NCI-H748 treated with DMSO at 0.1 percent for 48 hours (cell line): ENCODE results near the gene FHL1.
A peak's percentile ranks its signal among the peaks of the same experiment; 100 is the strongest.
"Not testable (repeated sequence)": the region's sequence is repeated elsewhere in the genome, so short reads cannot be mapped to it uniquely, and the experiment has no call there.

Source experiments
- DNase-seq: peaks from one replicate; lab custom pipeline; 2025; lab: John Stamatoyannopoulos, UW

Gene FHL1

DNA sequence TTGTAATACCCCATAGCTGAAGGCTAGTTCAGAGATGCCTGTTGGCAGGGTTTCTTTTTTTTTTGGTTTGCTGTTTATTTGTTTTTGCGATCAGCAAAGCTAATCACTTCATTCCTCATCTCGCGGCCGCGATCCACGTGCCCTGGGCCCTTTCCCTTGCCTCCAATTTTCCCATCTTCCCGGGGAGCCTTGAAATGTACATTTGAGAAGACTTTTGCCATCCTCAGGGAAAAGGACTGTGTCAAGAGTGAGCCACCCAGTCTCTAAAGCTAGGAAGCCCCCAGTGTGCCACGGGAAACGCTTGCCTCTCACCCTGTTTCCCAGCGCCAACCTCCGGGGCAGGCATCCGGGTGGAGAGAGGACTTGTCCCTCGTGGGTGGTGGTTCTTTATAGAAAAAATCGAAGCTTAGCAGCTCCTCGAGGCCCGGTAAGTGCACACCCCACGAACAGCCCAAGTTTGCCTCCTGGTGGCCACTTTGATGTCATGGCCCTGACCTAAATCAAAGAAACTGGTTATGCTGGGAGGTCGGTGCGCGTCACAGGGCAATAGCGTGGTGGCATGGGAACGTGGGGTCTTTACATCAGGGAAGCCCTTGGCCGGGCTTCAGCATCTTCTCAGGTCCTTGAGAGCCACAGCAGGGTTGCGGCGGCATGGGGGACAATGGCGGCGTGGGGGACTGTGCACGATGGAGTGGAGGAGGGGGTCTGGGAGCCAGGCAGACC is 61.8 kb downstream of the FHL1 start:
- DNase-seq, result no peak

DNA sequence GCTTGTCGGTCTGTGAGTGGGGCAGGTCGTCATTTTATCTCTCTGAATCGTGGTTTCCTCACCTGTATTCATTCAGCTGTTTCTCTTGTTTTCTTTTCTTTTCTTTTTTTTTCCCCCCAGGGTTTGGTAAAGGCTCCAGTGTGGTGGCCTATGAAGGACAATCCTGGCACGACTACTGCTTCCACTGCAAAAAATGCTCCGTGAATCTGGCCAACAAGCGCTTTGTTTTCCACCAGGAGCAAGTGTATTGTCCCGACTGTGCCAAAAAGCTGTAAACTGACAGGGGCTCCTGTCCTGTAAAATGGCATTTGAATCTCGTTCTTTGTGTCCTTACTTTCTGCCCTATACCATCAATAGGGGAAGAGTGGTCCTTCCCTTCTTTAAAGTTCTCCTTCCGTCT is 62.4 kb downstream of the FHL1 start:
- no peak for DNase-seq

DNA sequence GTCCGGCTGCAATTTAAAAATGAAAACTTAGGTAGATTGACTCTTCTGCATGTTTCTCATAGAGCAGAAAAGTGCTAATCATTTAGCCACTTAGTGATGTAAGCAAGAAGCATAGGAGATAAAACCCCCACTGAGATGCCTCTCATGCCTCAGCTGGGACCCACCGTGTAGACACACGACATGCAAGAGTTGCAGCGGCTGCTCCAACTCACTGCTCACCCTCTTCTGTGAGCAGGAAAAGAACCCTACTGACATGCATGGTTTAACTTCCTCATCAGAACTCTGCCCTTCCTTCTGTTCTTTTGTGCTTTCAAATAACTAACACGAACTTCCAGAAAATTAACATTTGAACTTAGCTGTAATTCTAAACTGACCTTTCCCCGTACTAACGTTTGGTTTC is 62.9 kb downstream of the FHL1 start:
- DNase-seq, result no peak

DNA sequence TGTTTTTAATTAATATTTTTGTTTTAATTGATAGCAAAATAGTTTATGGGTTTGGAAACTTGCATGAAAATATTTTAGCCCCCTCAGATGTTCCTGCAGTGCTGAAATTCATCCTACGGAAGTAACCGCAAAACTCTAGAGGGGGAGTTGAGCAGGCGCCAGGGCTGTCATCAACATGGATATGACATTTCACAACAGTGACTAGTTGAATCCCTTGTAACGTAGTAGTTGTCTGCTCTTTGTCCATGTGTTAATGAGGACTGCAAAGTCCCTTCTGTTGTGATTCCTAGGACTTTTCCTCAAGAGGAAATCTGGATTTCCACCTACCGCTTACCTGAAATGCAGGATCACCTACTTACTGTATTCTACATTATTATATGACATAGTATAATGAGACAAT is 63.5 kb downstream of the FHL1 start:
- no peak for DNase-seq

DNA sequence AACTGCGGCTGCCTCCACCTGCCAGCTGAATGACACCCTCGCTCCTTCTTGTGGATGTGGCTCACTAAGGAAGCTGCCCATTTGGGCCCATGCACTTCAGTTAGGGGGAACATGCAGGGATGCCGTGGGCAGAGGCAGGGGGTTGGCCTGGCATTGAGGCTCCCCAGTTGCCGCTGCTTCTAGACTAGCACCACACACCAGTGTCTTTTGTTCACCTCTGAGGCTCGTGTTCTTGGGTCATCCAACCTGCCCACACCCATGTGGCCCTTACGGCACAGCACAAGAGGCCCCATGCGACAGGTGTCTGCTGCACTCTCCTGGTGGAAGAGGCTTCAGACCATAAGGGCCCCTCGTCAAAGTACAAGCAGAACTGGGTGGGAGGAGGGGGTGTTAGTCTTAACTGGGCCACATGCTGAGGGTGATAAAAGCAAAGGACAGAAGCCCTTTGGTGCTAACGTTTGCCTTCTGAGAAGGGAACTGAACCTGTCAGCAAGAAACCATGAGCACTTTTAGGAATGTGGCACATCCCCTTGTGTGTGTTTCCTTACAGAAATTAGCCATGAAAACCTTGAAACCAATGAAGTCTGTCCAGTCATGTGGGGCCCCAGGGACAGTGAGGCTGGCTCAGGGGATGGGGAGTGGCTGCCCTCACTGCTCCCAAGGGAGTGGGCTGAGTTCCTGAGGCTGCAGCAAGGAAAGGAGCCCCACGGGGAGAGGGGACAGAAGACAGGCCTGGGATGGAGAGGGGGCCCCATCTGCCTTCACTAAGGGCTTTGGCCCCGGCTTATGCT is 64.6 kb downstream of the FHL1 start:
- DNase-seq, result no peak

DNA sequence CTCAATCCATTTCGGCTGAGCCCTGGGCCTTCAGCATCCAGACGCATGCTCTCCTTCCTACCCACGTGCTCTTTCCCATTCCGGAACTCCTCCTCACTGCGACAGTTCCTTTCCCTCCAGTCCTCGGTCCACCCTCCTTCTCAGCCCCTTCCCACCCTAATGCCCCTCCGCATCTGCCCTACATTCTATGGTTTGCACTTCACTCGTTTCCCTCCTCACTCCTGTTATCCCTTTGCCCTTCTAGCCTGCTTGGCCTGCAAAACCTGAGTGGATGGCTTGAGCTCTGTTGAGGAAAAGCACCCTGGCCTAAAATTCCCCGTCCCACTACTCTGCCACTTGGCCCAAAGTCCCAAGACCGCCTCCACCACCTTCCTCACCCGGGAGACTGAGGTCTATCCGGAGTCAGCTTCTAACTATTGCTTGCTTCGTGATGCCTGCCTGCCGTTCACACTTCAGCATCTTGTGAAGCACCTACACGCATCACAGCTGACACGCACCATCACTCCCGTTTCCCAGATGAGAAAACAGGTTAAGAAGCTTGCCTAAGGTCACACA is 65.3 kb downstream of the FHL1 start:
- no peak for DNase-seq

DNA sequence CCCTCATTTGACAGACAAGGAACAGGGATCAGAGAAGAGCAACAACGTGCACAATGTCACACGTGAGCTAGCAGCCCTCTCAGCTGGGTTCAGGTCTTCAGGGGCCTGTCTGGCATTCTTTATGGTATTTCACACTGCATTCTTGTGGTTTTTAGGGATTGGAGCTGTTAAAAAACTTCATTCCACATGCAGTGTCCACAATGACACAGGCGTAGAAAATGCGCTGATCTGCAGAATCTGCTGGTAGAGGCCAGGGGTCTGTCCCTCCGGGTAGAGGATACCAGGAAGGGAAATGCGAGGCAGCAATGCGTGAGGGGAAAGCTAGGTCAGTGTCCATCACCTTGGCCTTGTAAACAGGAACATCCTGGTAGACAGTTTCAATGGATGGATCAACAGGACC is 67.2 kb downstream of the FHL1 start:
- DNase-seq, result no peak

DNA sequence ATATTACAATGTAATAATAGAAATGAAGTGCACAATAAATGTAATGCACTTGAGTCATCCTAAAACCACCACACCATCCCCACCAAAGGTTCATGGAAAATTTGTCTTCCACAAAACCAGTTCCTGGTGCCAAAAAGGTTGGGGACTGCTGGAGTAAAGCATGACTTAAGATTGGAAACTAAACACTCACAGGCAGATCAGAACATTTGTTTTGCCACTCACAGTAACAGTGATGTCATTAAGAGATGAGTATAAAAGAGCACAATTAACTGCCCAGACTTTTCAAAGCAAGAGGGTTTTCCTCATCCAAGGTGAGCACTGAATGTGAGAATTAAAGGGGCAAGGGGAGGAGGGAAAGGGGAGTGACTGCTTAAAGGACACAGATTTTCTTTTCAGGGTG is 68.2 kb downstream of the FHL1 start:
- DNase-seq, result no peak

DNA sequence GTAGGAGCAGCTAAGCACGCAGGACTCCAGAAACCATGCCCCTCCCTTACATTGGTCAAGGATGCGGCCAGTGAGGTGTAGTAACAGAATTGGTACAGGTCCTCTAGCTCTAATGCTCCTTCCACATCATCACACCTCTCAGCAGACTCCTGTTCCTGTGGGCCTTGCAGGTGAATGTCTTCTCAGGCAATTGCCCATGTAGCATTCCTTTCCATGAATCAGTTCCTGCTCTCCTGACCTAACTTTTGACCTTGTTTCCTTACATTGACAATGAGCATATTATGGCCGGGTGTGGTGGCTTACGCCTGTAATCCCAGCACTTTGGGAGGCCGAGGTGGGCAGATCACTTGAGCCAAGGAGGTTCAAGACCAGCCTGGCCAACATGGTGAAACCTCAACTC is 72.6 kb downstream of the FHL1 start:
- no peak for DNase-seq

DNA sequence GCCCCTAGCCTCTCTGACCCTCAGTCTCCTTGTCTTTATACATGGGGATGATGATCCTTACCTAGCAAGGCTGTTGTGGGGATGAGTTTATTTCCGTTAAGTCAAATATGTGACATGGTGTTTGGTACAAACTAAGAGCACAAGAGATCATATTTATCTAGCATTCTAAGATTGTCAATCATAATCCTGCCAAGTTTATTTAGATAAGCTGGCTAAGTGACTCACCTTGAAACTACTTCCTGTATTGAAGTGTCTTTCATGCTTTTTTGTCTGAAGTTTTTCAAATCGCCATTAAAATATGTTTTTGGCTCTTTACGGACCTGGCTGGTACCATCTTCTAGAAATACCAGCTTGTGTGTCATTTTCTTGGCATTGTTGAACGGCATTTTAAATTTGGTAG is 73.2 kb downstream of the FHL1 start:
- no peak for DNase-seq

DNA sequence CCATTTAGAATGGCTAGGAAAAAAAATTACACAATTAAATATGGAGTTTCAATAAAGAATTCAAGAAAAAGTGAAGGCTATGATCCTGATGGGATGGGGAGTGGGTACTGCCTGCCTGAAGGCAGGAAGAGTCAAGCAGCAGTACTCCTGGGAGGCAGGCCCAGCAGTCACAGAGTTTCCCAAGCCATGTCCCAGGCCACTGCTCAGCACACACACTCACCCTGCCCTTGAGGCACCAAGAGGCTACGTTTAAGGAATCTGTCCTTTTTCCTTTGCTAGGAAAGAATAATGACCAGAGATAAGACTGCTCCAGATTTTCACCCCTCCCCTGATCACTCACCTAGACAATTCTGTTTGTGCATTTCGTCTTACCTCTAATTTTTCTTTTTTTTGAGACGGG is 73.6 kb downstream of the FHL1 start:
- no peak for DNase-seq

DNA sequence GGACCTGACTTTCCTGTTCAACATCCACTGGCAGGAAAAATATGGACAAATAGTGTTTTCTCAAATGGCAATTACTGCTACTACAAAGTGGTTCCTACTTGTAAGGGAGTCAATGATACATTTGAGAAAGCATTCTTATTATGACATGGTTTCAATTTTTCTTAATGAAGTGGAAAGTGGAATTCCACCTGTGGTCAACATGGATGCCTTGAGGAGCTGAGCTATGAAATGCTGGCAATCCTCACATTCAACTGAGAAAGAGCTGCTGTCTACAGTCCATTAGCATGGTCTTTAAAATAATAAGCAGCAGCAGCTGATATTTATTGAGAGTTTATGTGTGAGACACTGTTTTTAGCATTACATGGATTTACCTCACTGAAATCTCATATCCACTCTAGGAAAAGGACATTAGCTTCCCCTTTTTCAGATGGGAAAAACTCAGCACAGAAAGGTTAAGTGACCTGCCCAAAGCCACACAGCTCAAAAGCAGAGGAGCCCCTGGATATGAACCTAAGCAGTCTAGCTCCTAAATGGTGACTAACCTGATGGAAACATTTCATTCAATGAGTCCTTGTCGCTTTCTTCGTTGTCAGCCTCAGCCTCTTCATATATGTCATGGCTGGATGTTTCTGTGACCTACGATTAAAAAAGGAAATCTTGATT is 74.6 kb downstream of the FHL1 start:
- no peak for DNase-seq

DNA sequence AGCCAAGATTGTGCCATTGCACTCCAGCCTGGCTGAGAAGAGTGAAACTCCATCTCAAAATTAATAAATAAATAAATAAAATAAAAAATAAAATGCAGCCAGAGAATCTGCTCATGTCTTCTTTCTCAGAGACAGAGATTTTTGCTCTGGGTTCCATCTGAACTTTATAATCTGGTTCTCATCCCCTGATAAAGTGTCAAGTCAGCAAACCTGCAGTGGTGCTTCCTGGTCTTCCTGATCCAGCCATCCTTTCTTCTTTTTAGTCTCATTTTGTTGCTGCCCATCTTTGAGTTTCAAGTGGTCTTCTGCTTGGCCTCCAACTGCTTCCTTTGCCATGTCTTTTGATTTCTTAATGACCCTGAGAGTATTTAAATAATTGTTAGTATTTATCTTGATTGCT is 79.7 kb downstream of the FHL1 start:
- DNase-seq, result no peak

DNA sequence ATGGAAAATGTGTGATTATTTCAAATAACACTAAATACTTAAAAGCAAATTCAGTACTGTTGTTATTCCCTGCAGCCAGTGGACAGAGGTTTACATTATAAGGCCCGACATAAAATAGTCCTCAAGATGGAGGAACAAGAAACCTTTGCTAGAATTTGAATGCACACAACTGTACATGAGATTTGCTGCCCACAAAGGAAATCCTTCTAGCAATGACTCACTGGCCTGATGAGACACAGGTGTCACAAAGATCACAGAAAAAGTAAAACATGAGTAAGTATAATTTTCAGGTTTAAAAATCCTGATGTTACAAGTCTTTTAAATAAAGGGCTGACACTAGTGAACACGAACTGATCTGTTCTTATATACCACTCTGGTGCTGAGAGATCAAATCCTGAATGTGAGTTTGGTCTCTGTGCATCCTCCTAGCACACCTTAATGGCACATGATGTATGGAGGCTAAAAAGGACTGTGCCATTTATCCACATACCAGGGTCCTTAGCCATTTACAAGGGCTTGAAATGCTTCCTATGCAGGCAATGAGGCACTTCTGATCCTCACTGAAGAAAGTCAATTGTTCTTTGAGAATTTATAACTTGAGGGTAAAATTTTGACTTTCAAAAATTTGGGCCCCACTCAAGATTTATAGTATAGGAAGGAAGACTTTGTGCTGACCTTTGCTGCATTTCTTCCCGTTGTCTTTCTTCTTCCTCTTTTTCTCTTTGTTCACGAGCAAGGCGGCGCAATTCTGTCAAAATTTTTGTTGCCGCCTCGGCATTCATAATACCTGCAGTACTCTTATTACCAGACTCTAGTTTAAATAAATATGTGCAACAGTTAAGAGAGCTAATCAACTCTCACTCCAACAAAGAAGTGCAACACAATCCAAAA is 80.9 kb downstream of the FHL1 start:
- DNase-seq, result no peak

DNA sequence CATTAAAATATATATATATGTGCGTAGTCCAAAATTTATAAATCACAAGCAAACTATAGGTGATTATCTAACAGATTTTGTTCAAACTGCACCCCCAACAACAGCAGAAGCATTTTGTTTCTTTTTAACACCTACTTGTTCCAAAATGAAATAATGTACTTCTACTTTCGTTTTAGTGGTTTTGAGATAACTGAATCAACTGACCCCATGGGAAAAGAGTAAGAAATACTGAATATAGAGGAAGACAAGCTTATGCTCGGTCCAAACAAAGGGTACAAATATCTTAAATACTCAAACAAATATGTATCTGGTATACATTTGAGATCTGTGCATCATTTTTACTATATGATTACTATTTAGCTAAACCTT is 81.5 kb downstream of the FHL1 start:
- no peak for DNase-seq

DNA sequence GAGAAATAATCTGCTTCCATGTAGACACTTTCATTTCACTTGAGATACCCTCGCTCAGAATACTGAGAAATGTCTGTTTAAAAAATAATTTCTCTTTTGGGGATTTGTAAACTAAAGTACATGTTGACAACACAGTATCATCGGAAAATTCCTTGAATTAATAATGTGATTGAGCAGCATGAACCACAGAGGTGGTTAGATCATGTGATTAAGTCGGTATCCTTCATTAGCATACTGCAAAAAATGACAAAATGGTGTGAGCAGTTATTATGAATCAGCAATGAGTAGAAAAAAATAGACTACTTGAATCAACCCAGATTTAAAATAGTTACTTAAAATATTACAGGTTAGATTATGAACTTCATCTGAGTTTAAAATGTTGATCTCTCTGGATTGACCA is 89.7 kb downstream of the FHL1 start:
- DNase-seq, result no peak

DNA sequence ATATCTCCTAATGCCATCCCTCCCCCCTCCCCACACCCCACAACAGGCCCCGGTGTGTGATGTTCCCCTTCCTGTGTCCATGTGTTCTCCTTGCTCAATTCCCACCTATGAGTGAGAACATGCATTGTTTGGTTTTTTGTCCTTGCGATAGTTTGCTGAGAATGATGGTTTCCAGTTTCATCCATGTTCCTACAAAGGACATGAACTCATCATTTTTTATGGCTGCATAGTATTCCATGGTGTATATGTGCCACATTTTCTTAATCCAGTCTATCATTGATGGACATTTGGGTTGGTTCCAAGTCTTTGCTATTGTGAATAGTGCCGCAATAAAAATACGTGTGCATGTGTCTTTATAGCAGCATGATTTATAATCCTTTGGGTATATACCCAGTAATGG is 90.5 kb downstream of the FHL1 start:
- DNase-seq, result not testable (repeated sequence)

DNA sequence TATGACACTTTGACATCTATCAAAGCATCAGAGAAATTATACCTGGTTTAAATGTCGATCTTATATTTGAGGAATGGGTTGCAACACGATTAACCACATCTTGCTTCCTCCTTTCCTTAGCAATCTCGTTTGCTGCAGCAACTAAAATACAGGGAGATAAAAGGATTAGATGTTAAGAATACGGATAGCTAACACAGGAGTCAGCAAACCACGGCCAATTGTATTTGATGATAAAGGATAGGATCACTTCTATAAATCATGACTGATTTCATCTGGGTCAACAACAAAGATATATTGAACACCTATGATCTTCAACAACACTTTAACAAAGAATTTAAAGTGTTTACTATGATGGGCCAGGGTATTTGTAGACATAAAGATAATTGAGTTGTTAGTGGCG is 98.9 kb downstream of the FHL1 start:
- DNase-seq, result no peak

DNA sequence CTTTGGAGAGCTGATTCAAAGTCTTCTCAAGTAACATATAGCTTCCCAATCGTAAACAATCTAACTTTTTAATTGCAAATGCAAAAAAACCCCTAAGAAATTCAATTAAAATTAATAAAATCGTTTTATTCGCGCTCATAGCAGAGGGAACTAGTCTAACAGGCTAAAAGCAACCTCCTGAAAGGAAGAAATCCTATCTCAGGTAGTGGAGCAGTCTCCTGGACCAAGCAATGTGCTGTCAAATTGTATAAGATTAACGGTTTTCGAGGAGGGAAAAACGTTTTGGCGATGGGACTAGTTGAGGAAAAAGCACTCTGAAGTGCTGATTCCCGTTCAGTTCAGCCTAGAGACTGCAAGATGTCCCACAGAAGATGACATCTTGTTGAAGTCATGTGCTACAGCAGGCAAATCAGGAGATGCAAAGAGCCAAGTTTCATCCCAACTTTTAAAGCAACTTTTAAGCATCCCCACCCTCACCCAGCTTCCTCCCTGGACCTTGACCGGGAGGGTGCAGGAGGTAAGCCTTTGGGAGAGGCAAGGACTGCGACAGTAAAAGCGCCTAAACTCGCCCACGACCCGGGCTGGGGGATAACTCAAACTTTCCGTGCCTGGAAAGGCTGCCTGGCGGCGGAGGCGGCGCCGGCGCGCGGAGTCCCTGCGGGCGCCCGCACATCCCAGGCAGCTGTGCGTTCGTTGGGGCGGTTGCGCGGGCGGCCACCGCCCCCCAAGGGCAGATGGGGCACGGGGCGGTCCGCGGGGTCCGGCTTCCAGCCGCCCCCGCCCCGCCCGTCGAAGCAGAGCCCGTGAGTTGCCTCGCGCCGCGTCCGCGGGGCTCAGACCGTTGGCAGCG is 103.1 kb downstream of the FHL1 start:
- DNase-seq, result no peak

DNA sequence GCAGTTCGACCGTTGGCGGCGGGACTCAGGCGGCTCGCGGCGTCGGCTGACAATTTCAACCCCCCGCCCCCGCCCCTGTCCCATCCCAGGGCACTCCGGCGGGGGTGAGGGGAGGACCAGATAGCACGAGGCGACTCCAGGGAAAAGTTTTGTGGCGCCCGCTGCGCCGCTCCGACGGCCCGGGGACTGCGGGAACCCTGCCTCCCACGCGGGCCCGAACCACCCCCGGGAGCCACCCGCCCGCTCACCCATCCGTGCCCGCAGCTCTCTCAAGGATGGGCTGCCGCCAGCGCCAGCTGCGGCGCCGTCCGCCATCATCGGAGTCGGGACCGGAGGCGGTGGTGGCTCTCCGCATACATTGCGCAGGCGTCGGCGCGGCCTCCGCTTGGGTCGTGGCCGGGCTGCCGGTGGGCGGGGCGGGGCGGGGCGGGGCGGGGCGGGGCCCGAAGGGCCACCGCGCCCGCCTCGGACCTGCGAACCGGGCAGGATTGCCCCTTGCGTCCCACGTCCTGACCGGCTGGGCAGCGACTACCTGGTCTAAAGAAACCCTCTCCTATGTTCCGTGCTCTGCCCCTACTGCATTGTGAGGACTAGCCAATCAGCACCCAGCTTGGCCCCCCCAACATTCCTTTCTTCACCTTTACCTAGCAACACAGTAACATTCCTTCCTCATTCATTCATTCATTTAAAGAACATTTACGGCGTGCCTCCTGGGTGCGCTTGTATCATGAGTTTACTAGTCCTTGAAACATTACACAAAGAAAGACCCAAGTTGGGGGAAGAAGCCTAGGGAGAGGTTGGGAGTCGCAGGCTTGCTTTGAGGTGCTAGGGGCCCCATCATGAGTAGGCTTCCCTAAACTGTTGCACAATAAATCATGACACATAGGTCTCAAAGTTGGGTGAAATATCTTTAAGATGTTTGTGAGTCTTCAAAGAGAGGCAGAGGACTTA is 104.0 kb downstream of the FHL1 start, which contains the start of gene MAP7D3:
Gene MAP7D3, minus strand, starts transcription at position 360 of the 951 bp plus-strand sequence. Its CDS starts 42 bp downstream, at position 318.
- peak; percentile 27 for DNase-seq
